OCI-LY1 (cell line): Measurements from ENCODE around the gene TRPM5.

Experiments used
- H2AFZ ChIP-seq: fragments of 200-600 bp; sonication (generic), shearing (Covaris generic); 2 replicates; pipeline ENCODE4 v1.6.0; 2014; ENCODE audit warnings: antibody characterized with exemption, mild to moderate bottlenecking, low read length
- H3F3A ChIP-seq: fragments of 200-600 bp; sonication (generic), shearing (Covaris generic); 2 replicates; pipeline ENCODE4 v1.6.0; 2014; ENCODE audit warnings: mild to moderate bottlenecking, antibody characterized with exemption, low read length, moderate library complexity; ENCODE audit not compliant: insufficient read depth
- H3K27ac ChIP-seq: fragments of 200-600 bp; sonication (generic); 2 replicates; pipeline ENCODE4 v1.5.1; 2014; ENCODE audit warnings: low read length, mixed run types, mild to moderate bottlenecking, low read depth; ENCODE audit not compliant: poor library complexity, severe bottlenecking
- H3K27me3 ChIP-seq: fragments of 200-600 bp; sonication (generic); 2 replicates; pipeline ENCODE4 v1.6.0; 2014; ENCODE audit warnings: antibody characterized with exemption, mild to moderate bottlenecking, low read length, moderate library complexity; ENCODE audit not compliant: insufficient read depth
- H3K36me3 ChIP-seq: fragments of 200-600 bp; sonication (generic); 2 replicates; pipeline ENCODE4 v1.6.1; 2014; ENCODE audit warnings: mild to moderate bottlenecking, antibody characterized with exemption, low read length, moderate library complexity, mixed read lengths; ENCODE audit not compliant: insufficient read depth
- H3K4me1 ChIP-seq: fragments of 200-600 bp; sonication (generic); 2 replicates; pipeline ENCODE4 v1.5.1; 2014; ENCODE audit warnings: mild to moderate bottlenecking, low read length, moderate library complexity; ENCODE audit not compliant: insufficient read depth, severe bottlenecking
- H3K4me2 ChIP-seq: fragments of 200-600 bp; sonication (generic), shearing (Covaris generic); 2 replicates; pipeline ENCODE4 v1.6.1; 2014; ENCODE audit warnings: low read length
- H3K4me3 ChIP-seq: fragments of 200-600 bp; sonication (generic); 2 replicates; pipeline ENCODE4 v1.5.1; 2014; ENCODE audit warnings: low read length, low read depth, mild to moderate bottlenecking, mixed read lengths; ENCODE audit not compliant: poor library complexity, severe bottlenecking
- H3K79me2 ChIP-seq: fragments of 200-600 bp; shearing (Covaris generic); 2 replicates; pipeline ENCODE4 v1.6.1; 2016; ENCODE audit warnings: mixed run types, low read length, mixed read lengths; ENCODE audit not compliant: insufficient read depth
- H3K9ac ChIP-seq: fragments of 200-600 bp; sonication (generic), shearing (Covaris generic); 2 replicates; pipeline ENCODE4 v1.6.1; 2014; ENCODE audit warnings: mild to moderate bottlenecking, low read length, mixed read lengths
- H3K9me2 ChIP-seq: fragments of 200-600 bp; sonication (generic), shearing (Covaris generic); 2 replicates; pipeline ENCODE4 v1.6.1; 2014; ENCODE audit warnings: low read depth, mild to moderate bottlenecking, low read length, mixed read lengths
- H3K9me3 ChIP-seq: fragments of 200-600 bp; shearing (Covaris generic); 2 replicates; pipeline ENCODE4 v1.6.1; 2014; ENCODE audit warnings: low read length, mixed read lengths
- H4K20me1 ChIP-seq: fragments of 200-600 bp; sonication (generic), shearing (Covaris generic); 2 replicates; pipeline ENCODE4 v1.6.0; 2016; ENCODE audit warnings: mild to moderate bottlenecking, low read length; ENCODE audit not compliant: insufficient read depth
- EZH2 ChIP-seq: fragments of 200-600 bp; sonication (generic), shearing (Covaris generic); IDR thresholded peaks from 2 replicates; pipeline ENCODE4 v1.8.0; 2017; ENCODE audit warnings: borderline replicate concordance, mixed run types, mild to moderate bottlenecking, antibody characterized with exemption, low read length, moderate library complexity, mixed read lengths
- TF ChIP-seq, protein P1 (sequence below): fragments of 200-600 bp; sonication (generic), shearing (Covaris generic); IDR thresholded peaks from 2 replicates; pipeline ENCODE4 v1.5.1; 2017; ENCODE audit warnings: mild to moderate bottlenecking, antibody characterized with exemption, low read length, moderate library complexity, mixed read lengths

TRPM5 gene

DNA sequence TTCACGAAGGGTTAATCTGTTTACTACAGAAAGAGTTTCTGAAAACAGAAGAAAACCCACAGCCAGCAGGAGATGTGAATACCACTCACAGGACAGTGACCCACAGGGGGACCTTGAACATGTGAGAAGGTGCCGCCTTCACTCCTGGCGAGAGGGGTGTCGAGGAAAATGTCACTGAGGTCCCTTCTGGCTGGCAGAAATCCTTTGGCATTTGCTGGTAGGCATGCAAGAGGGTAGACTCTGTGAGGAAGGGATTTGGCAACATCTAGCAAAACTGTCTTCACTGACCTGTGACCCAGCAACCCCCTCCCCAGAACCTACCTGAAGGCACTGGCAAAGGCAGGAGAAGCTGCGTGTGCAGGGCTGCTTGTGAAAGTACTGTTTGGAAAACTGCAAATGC lies 9.1 kb upstream of the TRPM5 start:
- Histone ChIP-seq H3K27me3 (no peaks in the 10 kb centered on the region), H3K4me2 (no peak overlapping the region), H3F3A (no peaks in the 10 kb centered on the region), H3K9ac (no peak overlapping the region), H3K27ac (no peak overlapping the region), H3K79me2 (no peaks in the 10 kb centered on the region), H3K36me3 (no peaks in the 10 kb centered on the region), H4K20me1 (no peaks in the 10 kb centered on the region), H2AFZ (no peak overlapping the region), H3K4me1 (no peaks in the 10 kb centered on the region), H3K9me2 (no peaks in the 10 kb centered on the region), H3K4me3 (no peak overlapping the region), H3K9me3 (no peaks in the 10 kb centered on the region)
- TF ChIP-seq, protein P1, sequence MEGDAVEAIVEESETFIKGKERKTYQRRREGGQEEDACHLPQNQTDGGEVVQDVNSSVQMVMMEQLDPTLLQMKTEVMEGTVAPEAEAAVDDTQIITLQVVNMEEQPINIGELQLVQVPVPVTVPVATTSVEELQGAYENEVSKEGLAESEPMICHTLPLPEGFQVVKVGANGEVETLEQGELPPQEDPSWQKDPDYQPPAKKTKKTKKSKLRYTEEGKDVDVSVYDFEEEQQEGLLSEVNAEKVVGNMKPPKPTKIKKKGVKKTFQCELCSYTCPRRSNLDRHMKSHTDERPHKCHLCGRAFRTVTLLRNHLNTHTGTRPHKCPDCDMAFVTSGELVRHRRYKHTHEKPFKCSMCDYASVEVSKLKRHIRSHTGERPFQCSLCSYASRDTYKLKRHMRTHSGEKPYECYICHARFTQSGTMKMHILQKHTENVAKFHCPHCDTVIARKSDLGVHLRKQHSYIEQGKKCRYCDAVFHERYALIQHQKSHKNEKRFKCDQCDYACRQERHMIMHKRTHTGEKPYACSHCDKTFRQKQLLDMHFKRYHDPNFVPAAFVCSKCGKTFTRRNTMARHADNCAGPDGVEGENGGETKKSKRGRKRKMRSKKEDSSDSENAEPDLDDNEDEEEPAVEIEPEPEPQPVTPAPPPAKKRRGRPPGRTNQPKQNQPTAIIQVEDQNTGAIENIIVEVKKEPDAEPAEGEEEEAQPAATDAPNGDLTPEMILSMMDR: no peak
- TF ChIP-seq EZH2: no peak

DNA sequence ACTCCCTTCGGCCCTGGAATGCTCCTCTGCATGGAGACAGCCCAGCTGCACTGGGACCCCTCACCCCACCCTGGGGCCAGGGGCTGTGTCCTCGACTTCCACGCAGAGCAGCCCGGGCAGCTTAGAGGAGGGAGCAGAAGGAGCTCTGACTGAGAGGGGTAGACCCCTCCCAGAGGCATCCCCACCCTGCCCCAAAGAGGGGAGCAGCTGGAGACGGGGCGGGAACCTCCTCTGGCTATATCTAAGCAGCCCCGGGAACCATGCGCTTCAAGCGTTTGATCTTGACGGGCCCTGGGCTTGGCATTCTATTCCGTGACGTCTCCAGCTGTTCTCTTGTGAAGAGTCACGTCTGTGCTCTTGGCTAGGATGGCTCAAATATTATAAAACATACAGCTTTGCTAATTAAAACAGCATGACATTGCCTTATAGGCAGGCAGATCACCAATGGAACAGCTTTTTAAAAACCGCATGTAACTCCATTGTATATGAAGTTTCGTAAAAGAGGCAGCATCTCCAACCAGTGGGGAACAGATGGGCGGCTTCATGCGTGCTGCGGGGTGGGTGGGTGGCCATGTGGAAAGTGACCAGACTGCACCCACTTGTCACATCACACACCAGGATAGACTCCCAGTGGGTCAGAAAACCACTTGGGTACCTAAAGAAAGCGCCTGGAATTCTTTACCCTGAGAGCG lies 8.2 kb upstream of the TRPM5 start:
- H4K20me1 ChIP-seq: no peaks in the 10 kb centered on the region
- no peaks in the 10 kb centered on the region for H3K9me2 ChIP-seq
- no peak overlapping the region for H2AFZ ChIP-seq
- H3K4me1 ChIP-seq: no peaks in the 10 kb centered on the region
- no peaks in the 10 kb centered on the region for H3K36me3 ChIP-seq
- H3K9ac ChIP-seq: no peak overlapping the region
- TF ChIP-seq, protein P1: no peak
- no peak for TF ChIP-seq EZH2
- H3K79me2 ChIP-seq: no peaks in the 10 kb centered on the region
- H3K4me2 ChIP-seq: no peak overlapping the region
- H3F3A ChIP-seq: no peaks in the 10 kb centered on the region
- no peaks in the 10 kb centered on the region for H3K9me3 ChIP-seq
- H3K4me3 ChIP-seq: no peak overlapping the region
- no peaks in the 10 kb centered on the region for H3K27me3 ChIP-seq
- no peak overlapping the region for H3K27ac ChIP-seq

DNA sequence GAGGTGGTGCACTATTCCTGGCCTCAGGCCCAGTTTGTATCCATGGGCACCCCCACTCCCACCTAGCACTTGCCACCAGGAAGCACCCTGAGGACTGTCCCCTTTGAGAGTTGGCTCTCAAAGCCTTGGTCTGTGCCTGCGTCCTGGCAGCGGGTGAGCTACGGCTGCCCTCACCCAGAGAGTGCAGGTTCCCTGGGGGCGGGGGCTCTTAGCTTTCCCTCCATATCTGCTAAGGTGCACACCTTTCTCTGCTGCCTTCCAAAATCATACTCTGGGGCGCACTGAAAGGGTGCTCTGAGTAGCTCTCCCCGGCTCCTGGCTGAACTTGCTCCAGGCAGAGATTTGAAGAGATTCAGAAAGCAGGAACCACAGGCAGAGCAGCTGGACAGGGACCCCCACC lies 7.6 kb upstream of the TRPM5 start:
- no peaks in the 10 kb centered on the region for H3K27me3 ChIP-seq
- no peak overlapping the region for H3K9ac ChIP-seq
- H3K9me3 ChIP-seq: no peaks in the 10 kb centered on the region
- TF ChIP-seq, protein P1: no peak
- TF ChIP-seq EZH2: no peak
- H3K79me2 ChIP-seq: no peaks in the 10 kb centered on the region
- H3F3A ChIP-seq: no peaks in the 10 kb centered on the region
- H3K4me2 ChIP-seq: no peak overlapping the region
- H3K4me3 ChIP-seq: no peak overlapping the region
- H4K20me1 ChIP-seq: no peaks in the 10 kb centered on the region
- no peaks in the 10 kb centered on the region for H3K36me3 ChIP-seq
- H3K27ac ChIP-seq: no peak overlapping the region
- H3K9me2 ChIP-seq: no peaks in the 10 kb centered on the region
- H2AFZ ChIP-seq: no peak overlapping the region
- peaks cover 3% of the 10 kb centered on the region for H3K4me1 ChIP-seq
